ENCODE data around the gene ERV3-1. TPM values are rescaled to one million over a fixed set of nuclear protein-coding genes. Genes with fewer than 3 reads are reported as not detected.

Gene ERV3-1
- total and polyA plus RNA-seq, 9 of the 15 experiments (the other 6 are each of a cell fraction or from before 2014, with no cell fraction given) = 10.2 to 30.0 (median 22.0) TPM

- no peak for TF ChIP-seq CSDE1 (IDR thresholded peaks at IDR 0.05)
- no peak for TF ChIP-seq MCM5 (IDR thresholded peaks at IDR 0.05; ENCODE audit: low read depth)
- TF ChIP-seq ZNF436 (CRISPR knock-in tag; IDR thresholded peaks at IDR 0.05) = no peak
- peak; percentile 65; the same call in 1 of the 2 replicates for TF ChIP-seq GTF2A2 (tag; IDR thresholded peaks at IDR 0.05)
- TF ChIP-seq ZNF165 (CRISPR knock-in tag; IDR thresholded peaks at IDR 0.05; ENCODE audit: borderline replicate concordance) = no peak
- no peak for TF ChIP-seq NR0B1 (IDR thresholded peaks at IDR 0.05; ENCODE audit: partially characterized antibody)
- TF ChIP-seq ZHX1 (conservative IDR thresholded peaks at IDR 0.05; ENCODE audit: low read length) = no peak
- TF ChIP-seq FOXP1 (CRISPR knock-in tag; IDR thresholded peaks at IDR 0.05) = peak; percentile 85; the same call in 1 of the 2 replicates
- TF ChIP-seq NRF1 (conservative IDR thresholded peaks at IDR 0.05 in 1 of 2, IDR thresholded peaks at IDR 0.05 in 1 of 2) = no peak
- no peak for TF ChIP-seq THRB (CRISPR knock-in tag; conservative IDR thresholded peaks at IDR 0.05)
- peak; percentile 88 for TF ChIP-seq MBD2 (IDR thresholded peaks at IDR 0.05; ENCODE audit: borderline replicate concordance, low read depth)
- peak; percentile 94 for TF ChIP-seq ATF7 (IDR thresholded peaks at IDR 0.05)
- peak; percentile 46; the same call in 1 of the 2 replicates for TF ChIP-seq MBD1 (CRISPR knock-in tag; IDR thresholded peaks at IDR 0.05)
- no peak for TF ChIP-seq SAFB (IDR thresholded peaks at IDR 0.05; ENCODE audit: borderline replicate concordance, low read depth, low read length)
- no peak for TF ChIP-seq HDAC6 (IDR thresholded peaks at IDR 0.05; ENCODE audit: low read depth, low read length)
- TF ChIP-seq C11orf30 (IDR thresholded peaks at IDR 0.05; ENCODE audit: low read depth) = peak; percentile 90
- no peak for TF ChIP-seq BDP1 (IDR thresholded peaks at IDR 0.05; ENCODE audit: insufficient read depth, insufficient read length)
- no peak for TF ChIP-seq RBM25 (IDR thresholded peaks at IDR 0.05; ENCODE audit: low read depth, low read length, severe bottlenecking)
- no peak; a peak in 1 of 6 replicates for TF ChIP-seq CTCF (IDR thresholded peaks at IDR 0.05 in 2 of 3, conservative IDR thresholded peaks at IDR 0.05 in 1 of 3; ENCODE audit: insufficient read depth in 2 of 3, low read depth in 1 of 3, low read length in 3 of 3)
These were observed 7.1 kb downstream of the ERV3-1 start (continued) for GRCh38 chr7:64999165-65000004.

Data from K562 (cell line).